Right atrium auricular region (tissue), 2 donors: ENCODE data around the gene LIME1. TPM values are rescaled to one million over a fixed set of nuclear protein-coding genes. Genes with fewer than 3 reads are reported as not detected.
"Not testable (repeated sequence)": the region's sequence is repeated elsewhere in the genome, so short reads cannot be mapped to it uniquely, and the experiment has no call there.

Experiments used
- DNase-seq: peaks from one replicate; pipeline ENCODE4 v3.0.0-alpha.2; 2019; ENCODE audit warnings: low spot score
- H3K27ac ChIP-seq, 2 donors: fragments of 200-600 bp; sonication (generic); 1 replicate in 1 of 2; 2 replicates in 1 of 2; pipeline ENCODE4 v1.5.1; 2016 to 2019
- H3K27me3 ChIP-seq, 2 donors: fragments of 200-600 bp; sonication (generic); one replicate each; pipeline versions ENCODE4 v1.5.1 to v1.6.0; 2017 to 2019
- H3K36me3 ChIP-seq: fragments of 200-600 bp; sonication (generic); one replicate; pipeline ENCODE4 v1.5.1; 2016
- H3K4me1 ChIP-seq, 2 donors: fragments of 200-600 bp; sonication (generic); one replicate each; pipeline versions ENCODE4 v1.5.1 to v1.6.0; 2017 to 2019
- H3K4me3 ChIP-seq, 2 donors: fragments of 200-600 bp; sonication (generic); 1 replicate in 1 of 2; 2 replicates in 1 of 2; pipeline ENCODE4 v1.5.1; 2017 to 2019; ENCODE audit warnings: mild to moderate bottlenecking in 1 of 2, moderate library complexity in 1 of 2
- H3K9me3 ChIP-seq, 2 donors: fragments of 200-600 bp; sonication (generic); one replicate each; pipeline ENCODE4 v1.5.1; 2019
- total RNA-seq, 2 donors: library from RNA; depleted of rRNA; stranded (reverse); fragments of >200 nt; gene quantifications; one replicate each; pipeline ENCODE4 v1.1.0, GENCODE V29; 2016
- TF ChIP-seq, protein P1 (sequence below), 2 donors: fragments of 200-600 bp; sonication (generic); IDR thresholded peaks; one replicate each; pipeline ENCODE4 v1.5.1; 2019; ENCODE audit warnings: antibody characterized with exemption in 2 of 2

LIME1 gene
- total RNA-seq, 2 donors from 2014 or later = 2.4 to 2.5 TPM

DNA sequence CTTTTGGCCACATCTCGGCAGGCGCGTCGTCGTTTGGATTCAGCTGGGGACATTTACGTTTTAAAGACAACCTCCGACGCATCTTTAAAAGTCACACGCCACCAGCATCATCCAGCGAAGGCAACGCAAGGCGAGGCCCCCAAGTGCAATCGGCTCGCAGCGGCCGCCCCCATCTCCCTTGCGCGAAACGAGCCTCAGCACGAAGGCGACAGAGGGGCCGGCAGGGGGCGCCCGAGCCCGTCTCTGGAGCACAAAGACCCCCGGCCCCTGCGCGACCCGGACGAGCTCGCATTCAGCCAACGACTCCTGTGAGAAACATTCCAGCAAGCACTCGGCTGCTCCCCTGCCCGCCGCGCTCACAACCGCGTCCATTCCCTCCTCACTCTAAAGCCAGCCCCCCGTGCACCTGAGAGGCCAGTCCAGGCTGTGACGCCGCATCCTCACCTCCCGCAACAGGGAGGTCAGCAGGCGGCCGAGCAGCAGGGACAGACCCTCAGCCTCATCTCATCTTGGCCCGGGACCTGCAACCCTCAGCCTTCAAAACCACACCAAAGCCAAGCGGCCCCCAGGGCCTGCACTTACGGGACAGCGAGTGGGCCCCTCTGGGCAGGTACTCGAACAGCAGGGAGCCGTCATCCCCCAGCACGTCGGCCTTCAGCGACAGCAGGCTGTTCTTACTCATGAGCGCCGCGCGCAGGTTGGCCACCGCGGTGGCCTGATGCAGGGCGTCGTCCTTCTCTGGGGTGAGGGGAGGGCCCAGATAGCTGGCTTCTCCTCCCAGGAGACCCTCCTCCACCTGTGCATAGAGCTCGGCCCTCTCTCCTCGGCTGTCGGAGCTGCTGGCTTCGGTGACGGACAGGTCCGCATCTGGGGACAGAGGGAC lies 38.9 kb downstream of the LIME1 start:
- no peak for DNase-seq
- Histone ChIP-seq H3K36me3 (peaks cover 6% of the 10 kb centered on the region), H3K27me3 (no peaks in the 10 kb centered on the region), H3K4me1 (peaks cover 0 to 24% of the 10 kb centered on the region in 2 donors), H3K27ac (no peak overlapping the region), H3K9me3 (no peaks in the 10 kb centered on the region), H3K4me3 (peak overlapping the region in 1 of 2 donors; percentile 15)
- TF ChIP-seq, protein P1, sequence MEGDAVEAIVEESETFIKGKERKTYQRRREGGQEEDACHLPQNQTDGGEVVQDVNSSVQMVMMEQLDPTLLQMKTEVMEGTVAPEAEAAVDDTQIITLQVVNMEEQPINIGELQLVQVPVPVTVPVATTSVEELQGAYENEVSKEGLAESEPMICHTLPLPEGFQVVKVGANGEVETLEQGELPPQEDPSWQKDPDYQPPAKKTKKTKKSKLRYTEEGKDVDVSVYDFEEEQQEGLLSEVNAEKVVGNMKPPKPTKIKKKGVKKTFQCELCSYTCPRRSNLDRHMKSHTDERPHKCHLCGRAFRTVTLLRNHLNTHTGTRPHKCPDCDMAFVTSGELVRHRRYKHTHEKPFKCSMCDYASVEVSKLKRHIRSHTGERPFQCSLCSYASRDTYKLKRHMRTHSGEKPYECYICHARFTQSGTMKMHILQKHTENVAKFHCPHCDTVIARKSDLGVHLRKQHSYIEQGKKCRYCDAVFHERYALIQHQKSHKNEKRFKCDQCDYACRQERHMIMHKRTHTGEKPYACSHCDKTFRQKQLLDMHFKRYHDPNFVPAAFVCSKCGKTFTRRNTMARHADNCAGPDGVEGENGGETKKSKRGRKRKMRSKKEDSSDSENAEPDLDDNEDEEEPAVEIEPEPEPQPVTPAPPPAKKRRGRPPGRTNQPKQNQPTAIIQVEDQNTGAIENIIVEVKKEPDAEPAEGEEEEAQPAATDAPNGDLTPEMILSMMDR (IDR thresholded peaks at IDR 0.05) = peak; percentile 51 to 80

DNA sequence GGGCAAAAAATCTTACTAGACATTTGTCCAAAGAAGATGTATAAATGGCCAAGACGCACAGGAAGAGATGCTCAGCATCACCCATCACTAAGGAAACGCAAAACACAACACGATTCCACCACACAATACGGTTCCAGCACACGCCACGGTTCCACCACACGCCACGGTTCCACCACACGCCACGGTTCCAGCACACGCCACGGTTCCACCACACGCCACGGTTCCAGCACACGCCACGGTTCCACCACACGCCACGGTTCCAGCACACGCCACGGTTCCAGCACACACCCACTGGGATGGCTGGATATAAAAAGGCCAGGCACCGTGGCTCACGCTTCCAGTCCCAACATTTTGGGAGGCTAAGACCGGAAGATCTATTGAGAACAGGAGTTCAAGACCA lies 40.4 kb downstream of the LIME1 start:
- not testable (repeated sequence) for DNase-seq, H3K9me3 ChIP-seq, H3K4me3 ChIP-seq, H3K27me3 ChIP-seq, H3K27ac ChIP-seq, H3K36me3 ChIP-seq
- H3K4me1 ChIP-seq = peaks cover 0 to 24% of the 10 kb centered on the region in 2 donors

DNA sequence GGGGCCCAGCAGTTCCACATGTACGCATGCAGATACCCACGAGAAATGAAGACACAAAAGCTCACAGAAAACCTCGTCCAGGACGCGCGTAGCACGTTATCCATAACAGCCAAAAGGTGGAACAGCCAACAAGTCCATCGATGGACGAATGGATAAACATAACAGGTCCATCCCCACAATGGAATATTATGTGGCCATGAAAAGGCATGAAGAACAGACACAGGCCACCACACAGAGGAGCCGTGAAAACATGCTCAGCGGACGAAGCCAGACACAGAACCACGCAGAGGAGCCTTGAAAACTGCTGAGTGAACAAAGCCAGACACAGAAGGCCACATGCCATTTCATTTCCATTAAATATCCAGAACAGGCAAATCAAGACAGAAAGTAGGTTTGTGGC lies 41.1 kb downstream of the LIME1 start:
- TF ChIP-seq, protein P1 (IDR thresholded peaks at IDR 0.05) = no peak
- Histone ChIP-seq H3K36me3 (peaks cover 6% of the 10 kb centered on the region), H3K27ac (no peak overlapping the region), H3K4me3 (no peak overlapping the region), H3K4me1 (peaks cover 0 to 20% of the 10 kb centered on the region in 2 donors), H3K27me3 (no peaks in the 10 kb centered on the region), H3K9me3 (no peaks in the 10 kb centered on the region)
- DNase-seq = no peak

DNA sequence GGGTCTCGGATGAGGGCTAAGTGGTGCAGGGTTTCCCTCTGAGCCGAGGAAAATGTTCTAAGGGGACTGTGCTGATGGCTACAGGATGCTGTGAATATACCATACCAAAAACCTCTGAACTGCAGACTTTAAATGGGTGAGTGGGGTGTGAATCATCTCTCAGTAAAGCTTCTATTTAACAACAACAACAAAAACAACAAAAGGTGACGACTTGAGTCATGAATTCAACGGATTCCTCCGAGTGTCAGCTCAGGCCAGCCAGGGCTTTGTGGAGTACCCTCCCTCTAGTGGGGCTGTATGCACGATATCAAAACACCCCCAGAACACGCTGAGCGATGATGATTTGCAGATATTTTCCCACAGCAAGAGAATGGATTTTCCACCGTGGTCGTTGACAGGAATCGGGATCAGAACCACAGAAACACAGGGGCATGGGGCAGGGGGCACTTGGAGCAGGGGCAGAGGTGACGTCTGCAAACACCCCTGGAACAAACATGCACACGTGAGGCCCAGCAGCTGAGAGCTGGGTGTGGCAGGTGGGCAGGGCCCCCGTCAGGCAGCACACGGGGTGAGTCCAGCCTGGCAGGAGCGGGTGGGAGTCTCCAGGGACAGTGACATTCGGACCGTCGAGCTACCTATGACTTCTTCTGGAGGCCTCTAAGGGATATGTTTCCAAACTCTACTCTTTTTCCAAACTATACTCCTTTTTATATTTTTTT lies 41.7 kb downstream of the LIME1 start:
- no peak for DNase-seq
- TF ChIP-seq, protein P1 (IDR thresholded peaks at IDR 0.05) = no peak
- H3K27me3 ChIP-seq = no peaks in the 10 kb centered on the region
- H3K9me3 ChIP-seq = no peaks in the 10 kb centered on the region
- no peak overlapping the region for H3K27ac ChIP-seq
- peaks cover 6% of the 10 kb centered on the region for H3K36me3 ChIP-seq
- H3K4me1 ChIP-seq = peaks cover 0 to 16% of the 10 kb centered on the region in 2 donors
- H3K4me3 ChIP-seq = no peak overlapping the region

DNA sequence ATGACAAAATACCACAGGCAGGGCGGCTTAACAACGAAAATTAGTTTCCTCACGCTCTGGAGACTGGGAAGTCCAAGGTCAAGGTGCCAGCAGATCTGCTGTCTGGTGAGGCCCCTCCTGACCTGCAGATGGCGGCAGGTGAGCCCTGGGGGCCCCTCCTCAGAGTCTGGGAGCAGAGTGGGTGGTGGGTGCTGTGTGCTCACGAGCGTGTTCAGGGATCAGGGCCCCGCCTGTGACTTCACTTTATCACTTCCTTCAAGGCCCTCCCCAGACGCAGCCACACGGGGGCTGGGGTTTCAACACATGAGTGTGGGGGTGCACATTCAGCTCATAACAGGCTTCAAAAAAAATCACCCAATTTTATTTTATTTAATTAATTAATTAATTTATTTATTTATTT lies 42.4 kb downstream of the LIME1 start:
- Histone ChIP-seq H3K27me3 (no peaks in the 10 kb centered on the region), H3K4me3 (no peak overlapping the region)
- DNase-seq = no peak

More for the DNA sequence above, 42.4 kb downstream of the LIME1 start:
- Histone ChIP-seq H3K36me3 (peaks cover 6% of the 10 kb centered on the region), H3K9me3 (no peaks in the 10 kb centered on the region), H3K27ac (no peak overlapping the region), H3K4me1 (peaks cover 0 to 16% of the 10 kb centered on the region in 2 donors)
- TF ChIP-seq, protein P1 (IDR thresholded peaks at IDR 0.05) = no peak
